ENCODE results near the gene SUSD1. TPM values are rescaled to one million over a fixed set of nuclear protein-coding genes. Genes with fewer than 3 reads are reported as not detected.

Gene SUSD1
- total RNA-seq, 2 experiments from 2014 or later: 8.3 to 8.7 TPM

DNA sequence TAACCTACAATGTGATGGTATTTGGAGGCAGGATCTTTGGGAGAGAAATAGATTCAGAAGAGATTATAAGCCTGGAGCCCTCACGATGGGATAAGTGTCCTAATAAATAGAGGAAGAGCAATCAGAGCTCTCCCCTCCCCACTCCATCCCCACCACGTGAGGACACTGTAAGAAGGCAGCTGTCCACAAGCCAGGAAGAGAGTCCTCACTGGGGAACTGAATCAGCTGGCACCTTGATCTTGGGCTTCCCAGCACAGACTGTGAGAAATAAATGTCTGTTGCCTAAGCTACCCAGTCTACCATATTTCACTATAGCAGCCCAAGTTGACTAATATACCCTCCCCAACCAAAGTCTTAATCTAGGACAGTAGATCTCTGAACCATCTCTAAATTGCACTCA lies 118.1 kb downstream of the SUSD1 start:
- Mint-ChIP-seq H3K27ac (no peak overlapping the region), H3K27me3 (no peaks in the 10 kb centered on the region), H3K4me1 (peaks cover 22% of the 10 kb centered on the region), H3K4me3 (no peak overlapping the region), H3K36me3 (peaks cover 56% of the 10 kb centered on the region), H3K9me3 (peaks cover 6% of the 10 kb centered on the region)
- no peak for ATAC-seq (ENCODE audit: low read depth)
- no peak for DNase-seq
- POLR2A ChIA-PET: interaction anchor here (1.5 kb wide), 1 partner anchor 161 kb away, joined by 6 read pairs; the partner anchor contains the start of gene UGCG

- H3K4me1 Mint-ChIP-seq: peaks cover 6% of the 10 kb centered on the region
- H3K4me3 Mint-ChIP-seq: no peak overlapping the region
- ATAC-seq (ENCODE audit: low read depth) (no peak), DNase-seq (no peak)
- peaks cover 6% of the 10 kb centered on the region for H3K9me3 Mint-ChIP-seq
- H3K36me3 Mint-ChIP-seq: peaks cover 55% of the 10 kb centered on the region
- no peak overlapping the region for H3K27ac Mint-ChIP-seq
- POLR2A ChIA-PET: interaction anchor here (0.7 kb wide), 1 partner anchor 11 kb away, joined by 4 read pairs; no protein-coding TSS in a partner anchor
- no peaks in the 10 kb centered on the region for H3K27me3 Mint-ChIP-seq
These were observed 120.2 kb downstream of the SUSD1 start for GRCh38 chr9:112054916-112055315.

- peaks cover 19% of the 10 kb centered on the region for H3K9me3 Mint-ChIP-seq
- POLR2A ChIA-PET: no interaction called here
- no peak for DNase-seq
- no peak overlapping the region for H3K4me3 Mint-ChIP-seq
- no peaks in the 10 kb centered on the region for H3K27me3 Mint-ChIP-seq
- no peak for ATAC-seq (ENCODE audit: low read depth)
- H3K36me3 Mint-ChIP-seq: peaks cover 55% of the 10 kb centered on the region
- no peak overlapping the region for H3K27ac Mint-ChIP-seq
- peaks cover 11% of the 10 kb centered on the region for H3K4me1 Mint-ChIP-seq
These were observed 123.3 kb downstream of the SUSD1 start for GRCh38 chr9:112051812-112052211.

GRCh38 chr9:112050544-112051475 lies 124.3 kb downstream of the SUSD1 start:
- POLR2A ChIA-PET: no interaction called here
- DNase-seq (no peak), ATAC-seq (ENCODE audit: low read depth) (no peak)
- H3K27ac Mint-ChIP-seq: no peak overlapping the region
- peaks cover 7% of the 10 kb centered on the region for H3K4me1 Mint-ChIP-seq
- peaks cover 53% of the 10 kb centered on the region for H3K36me3 Mint-ChIP-seq
- no peaks in the 10 kb centered on the region for H3K27me3 Mint-ChIP-seq
- no peak overlapping the region for H3K4me3 Mint-ChIP-seq
- H3K9me3 Mint-ChIP-seq: peaks cover 19% of the 10 kb centered on the region

DNA sequence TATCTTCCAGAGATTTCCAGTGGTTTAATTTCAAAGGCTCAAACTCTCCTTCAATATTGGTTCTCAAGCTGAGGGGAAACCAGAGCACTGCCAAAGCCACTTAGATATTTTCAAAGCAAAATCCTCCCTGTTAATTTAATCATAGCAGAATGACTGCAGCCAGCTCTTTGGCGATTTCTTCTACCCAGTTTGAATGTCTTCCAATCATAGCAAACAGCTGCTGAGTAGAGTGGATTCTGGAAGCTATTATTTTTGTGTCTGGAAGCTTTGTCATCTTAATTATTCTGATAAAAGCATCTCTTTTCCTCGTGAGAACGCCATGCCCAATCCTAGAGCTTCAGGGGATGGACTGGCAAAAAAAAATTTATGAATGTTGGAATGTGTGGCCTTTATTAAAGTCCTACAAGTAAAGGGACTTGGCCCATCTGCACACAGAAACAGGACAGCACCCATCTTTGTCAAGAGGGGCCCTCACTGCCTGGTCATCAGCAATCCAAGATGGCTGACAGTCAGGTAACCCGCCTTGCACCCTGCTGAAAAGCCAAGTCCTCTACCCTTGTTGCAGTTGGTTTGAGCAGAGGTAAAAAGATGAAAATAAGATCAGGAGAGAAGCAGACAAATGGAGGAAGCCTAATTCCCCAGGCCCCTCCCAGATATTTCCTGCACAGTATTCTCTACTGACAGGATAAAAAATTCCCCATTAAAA lies 125.1 kb downstream of the SUSD1 start:
- H3K27me3 Mint-ChIP-seq: no peaks in the 10 kb centered on the region

GRCh38 chr9:112048924-112049691 lies 126.0 kb downstream of the SUSD1 start:
- no peak overlapping the region for H3K4me3 Mint-ChIP-seq
- POLR2A ChIA-PET: no interaction called here
- peaks cover 49% of the 10 kb centered on the region for H3K36me3 Mint-ChIP-seq
- H3K27ac Mint-ChIP-seq: no peak overlapping the region
- DNase-seq (no peak), ATAC-seq (ENCODE audit: low read depth) (no peak)
- no peaks in the 10 kb centered on the region for H3K27me3 Mint-ChIP-seq
- H3K9me3 Mint-ChIP-seq: peaks cover 24% of the 10 kb centered on the region
- H3K4me1 Mint-ChIP-seq: peaks cover 7% of the 10 kb centered on the region

More for the DNA sequence above, 125.1 kb downstream of the SUSD1 start:
- no peak overlapping the region for H3K4me3 Mint-ChIP-seq
- H3K36me3 Mint-ChIP-seq: peaks cover 54% of the 10 kb centered on the region
- H3K4me1 Mint-ChIP-seq: peaks cover 7% of the 10 kb centered on the region
- no peak for DNase-seq
- no peak for ATAC-seq (ENCODE audit: low read depth)
- POLR2A ChIA-PET: no interaction called here
- H3K9me3 Mint-ChIP-seq: peaks cover 24% of the 10 kb centered on the region
- H3K27ac Mint-ChIP-seq: no peak overlapping the region

DNA sequence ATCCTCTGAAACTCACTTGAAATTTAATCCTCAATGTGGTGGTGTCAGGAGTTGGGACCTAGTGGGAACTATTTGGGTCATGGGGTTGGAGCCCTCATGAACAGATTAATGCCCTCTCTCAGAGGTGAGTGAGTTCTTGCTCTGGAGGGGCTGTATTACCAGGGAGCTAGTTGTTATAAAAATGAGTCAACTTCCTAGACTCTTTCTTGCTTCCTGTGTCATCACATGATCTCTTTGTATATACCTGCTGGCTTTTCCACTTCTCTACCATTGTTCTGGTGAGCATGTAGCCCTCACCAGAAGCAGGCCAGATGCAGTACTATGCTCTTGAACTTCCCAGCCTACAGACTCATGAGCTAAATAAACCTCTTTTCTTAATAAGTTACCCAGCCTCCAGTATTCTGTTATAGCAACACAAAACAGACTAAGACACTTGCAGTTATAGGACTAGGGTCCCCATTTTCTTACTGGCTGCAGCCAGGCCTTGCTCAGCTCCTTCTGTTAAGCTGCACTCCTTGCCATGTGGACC lies 127.5 kb downstream of the SUSD1 start:
- Mint-ChIP-seq H3K4me1 (peaks cover 7% of the 10 kb centered on the region), H3K27me3 (no peaks in the 10 kb centered on the region), H3K4me3 (no peak overlapping the region), H3K36me3 (peaks cover 50% of the 10 kb centered on the region), H3K9me3 (peaks cover 21% of the 10 kb centered on the region), H3K27ac (peak overlapping the region; percentile 26)
- POLR2A ChIA-PET: interaction anchor here (1.4 kb wide), 1 partner anchor 151 kb away, joined by 6 read pairs; the partner anchor contains the start of gene UGCG
- ATAC-seq (ENCODE audit: low read depth) (peak; percentile 83), DNase-seq (no peak)

DNA sequence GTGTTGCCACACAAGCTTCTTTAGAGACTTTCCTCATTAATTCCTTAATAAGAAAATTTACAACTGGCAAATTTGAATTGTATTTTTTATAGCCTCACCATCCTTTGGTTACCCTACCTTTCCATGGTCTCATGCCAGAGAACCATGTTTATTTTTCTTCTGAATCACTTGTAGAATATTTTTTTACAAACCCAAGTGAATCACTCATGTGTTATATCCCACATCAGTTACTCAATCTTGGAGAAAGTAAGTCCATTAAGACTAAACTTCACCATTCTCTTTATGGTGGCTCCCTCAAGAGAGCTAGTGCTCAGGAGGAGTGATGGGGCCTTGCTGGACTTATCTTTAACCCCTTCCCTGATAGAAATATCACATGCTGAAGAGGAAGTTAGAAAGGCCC lies 128.9 kb downstream of the SUSD1 start:
- POLR2A ChIA-PET: no interaction called here
- Mint-ChIP-seq H3K27ac (no peak overlapping the region), H3K4me3 (no peak overlapping the region), H3K27me3 (no peaks in the 10 kb centered on the region), H3K36me3 (peaks cover 52% of the 10 kb centered on the region), H3K4me1 (peaks cover 15% of the 10 kb centered on the region), H3K9me3 (peaks cover 23% of the 10 kb centered on the region)
- no peak for DNase-seq
- no peak for ATAC-seq (ENCODE audit: low read depth)

GRCh38 chr9:112044881-112045280 lies 130.2 kb downstream of the SUSD1 start:
- no peak for ATAC-seq (ENCODE audit: low read depth)
- POLR2A ChIA-PET: no interaction called here
- Mint-ChIP-seq H3K4me3 (no peak overlapping the region), H3K36me3 (peaks cover 57% of the 10 kb centered on the region), H3K4me1 (peaks cover 18% of the 10 kb centered on the region), H3K27me3 (no peaks in the 10 kb centered on the region), H3K27ac (no peak overlapping the region), H3K9me3 (peaks cover 23% of the 10 kb centered on the region)
- DNase-seq: no peak

DNA sequence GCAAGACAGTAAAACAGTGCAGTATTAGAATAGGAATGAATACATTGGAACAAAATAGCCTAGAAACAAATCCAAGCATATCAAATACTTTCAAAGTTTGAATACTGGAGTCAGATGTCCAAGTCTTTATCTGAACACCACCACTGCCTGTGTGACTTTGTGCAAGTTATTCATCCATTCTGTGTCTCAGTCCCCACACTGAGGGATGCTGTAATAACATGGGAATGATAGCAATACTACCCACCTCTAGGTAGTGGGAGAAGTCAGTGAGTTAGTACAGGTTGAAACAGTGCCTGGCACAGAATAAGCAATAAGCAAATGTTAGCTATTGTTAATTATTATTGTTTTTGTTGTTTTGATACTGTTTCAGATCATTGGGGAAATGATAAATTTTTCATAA lies 130.9 kb downstream of the SUSD1 start:
- Mint-ChIP-seq H3K36me3 (peaks cover 55% of the 10 kb centered on the region), H3K27me3 (no peaks in the 10 kb centered on the region), H3K9me3 (peaks cover 23% of the 10 kb centered on the region), H3K4me3 (no peak overlapping the region), H3K27ac (no peak overlapping the region), H3K4me1 (peaks cover 22% of the 10 kb centered on the region)
- DNase-seq: no peak
- no peak for ATAC-seq (ENCODE audit: low read depth)
- POLR2A ChIA-PET: no interaction called here

GRCh38 chr9:112043423-112043822 lies 131.7 kb downstream of the SUSD1 start:
- H3K27ac Mint-ChIP-seq: no peak overlapping the region
- H3K9me3 Mint-ChIP-seq: peaks cover 18% of the 10 kb centered on the region
- ATAC-seq (ENCODE audit: low read depth) (no peak), DNase-seq (no peak)
- POLR2A ChIA-PET: interaction anchor here (0.6 kb wide), 1 partner anchor 11 kb away, joined by 4 read pairs; no protein-coding TSS in a partner anchor
- H3K27me3 Mint-ChIP-seq: no peaks in the 10 kb centered on the region
- H3K36me3 Mint-ChIP-seq: peaks cover 53% of the 10 kb centered on the region
- H3K4me3 Mint-ChIP-seq: no peak overlapping the region
- peaks cover 26% of the 10 kb centered on the region for H3K4me1 Mint-ChIP-seq

DNA sequence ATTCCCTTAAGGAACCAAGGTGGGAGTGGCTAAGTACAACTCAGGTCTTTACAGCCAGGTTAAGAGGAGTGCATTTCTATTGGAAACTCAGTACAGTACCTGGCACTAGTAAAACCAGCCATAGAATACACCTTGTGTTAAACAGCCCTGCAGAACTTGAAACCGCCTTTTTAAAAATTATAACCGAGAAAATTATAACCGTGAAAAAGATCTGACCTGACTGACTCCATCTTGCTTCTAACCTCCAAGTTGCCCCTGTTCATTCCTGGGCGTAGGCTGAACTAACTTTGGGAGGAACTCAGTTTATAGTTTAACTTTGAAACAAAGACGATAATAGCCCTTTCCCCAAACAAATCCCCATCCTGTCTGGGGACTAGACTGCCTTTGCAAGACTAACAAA lies 132.3 kb downstream of the SUSD1 start:
- Mint-ChIP-seq H3K4me1 (peaks cover 30% of the 10 kb centered on the region), H3K27me3 (no peaks in the 10 kb centered on the region), H3K36me3 (peaks cover 47% of the 10 kb centered on the region), H3K4me3 (no peak overlapping the region), H3K9me3 (peaks cover 14% of the 10 kb centered on the region), H3K27ac (no peak overlapping the region)
- ATAC-seq (ENCODE audit: low read depth) (no peak), DNase-seq (no peak)
- POLR2A ChIA-PET: no interaction called here

- ATAC-seq (ENCODE audit: low read depth) (no peak), DNase-seq (no peak)
- no peak overlapping the region for H3K4me3 Mint-ChIP-seq
- no peak overlapping the region for H3K27ac Mint-ChIP-seq
- POLR2A ChIA-PET: no interaction called here
- no peaks in the 10 kb centered on the region for H3K27me3 Mint-ChIP-seq
- peaks cover 10% of the 10 kb centered on the region for H3K9me3 Mint-ChIP-seq
- H3K36me3 Mint-ChIP-seq: peaks cover 44% of the 10 kb centered on the region
- H3K4me1 Mint-ChIP-seq: peaks cover 30% of the 10 kb centered on the region
These were observed 132.9 kb downstream of the SUSD1 start for GRCh38 chr9:112042244-112042638.

Data from activated naive CD8-positive, alpha-beta T cell treated with anti-CD3 and anti-CD28 coated beads, Interleukin-2, amount 10 ng/mL, durations not matched to agents 7 days and 5 days (primary cell).